ENCODE data around the gene SLC1A2.

DNA sequence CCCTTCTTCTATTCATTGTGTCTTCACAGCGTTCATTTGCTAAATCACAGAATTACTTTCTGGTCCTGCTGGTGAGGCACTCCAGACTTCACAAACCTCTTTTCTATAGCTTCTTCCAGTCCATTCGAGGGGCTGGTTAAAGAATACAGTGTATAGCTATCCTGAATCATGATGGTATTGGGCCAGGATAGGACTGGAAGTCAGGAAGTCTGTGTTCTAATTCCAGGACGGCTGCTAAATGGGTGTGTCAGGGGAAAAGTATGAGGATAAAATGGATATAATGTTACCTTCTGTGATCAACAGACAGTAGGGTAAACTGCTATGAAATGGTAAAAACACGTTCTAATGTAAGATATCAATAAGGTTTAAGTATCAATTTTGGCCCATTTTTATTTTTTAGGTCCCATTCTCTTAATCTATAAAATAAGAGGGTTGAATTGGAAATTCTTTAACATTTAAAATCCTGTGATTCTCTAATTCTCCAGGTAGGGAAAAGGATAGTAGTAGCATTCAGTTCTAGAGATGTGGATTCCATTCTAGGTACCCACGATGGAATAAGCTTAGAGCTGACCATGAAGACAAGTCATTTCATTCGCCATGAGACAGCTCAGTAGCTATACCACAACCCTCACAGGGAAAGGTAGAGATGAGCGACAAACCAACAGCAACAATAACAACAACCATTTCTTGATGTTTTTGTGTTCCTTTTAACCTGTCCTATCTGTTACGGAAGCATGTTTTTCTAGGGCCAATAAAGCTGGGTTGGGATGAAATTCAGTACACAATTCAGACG lies 96.1 kb downstream of the SLC1A2 start:
- TF ChIP-seq, protein P1, sequence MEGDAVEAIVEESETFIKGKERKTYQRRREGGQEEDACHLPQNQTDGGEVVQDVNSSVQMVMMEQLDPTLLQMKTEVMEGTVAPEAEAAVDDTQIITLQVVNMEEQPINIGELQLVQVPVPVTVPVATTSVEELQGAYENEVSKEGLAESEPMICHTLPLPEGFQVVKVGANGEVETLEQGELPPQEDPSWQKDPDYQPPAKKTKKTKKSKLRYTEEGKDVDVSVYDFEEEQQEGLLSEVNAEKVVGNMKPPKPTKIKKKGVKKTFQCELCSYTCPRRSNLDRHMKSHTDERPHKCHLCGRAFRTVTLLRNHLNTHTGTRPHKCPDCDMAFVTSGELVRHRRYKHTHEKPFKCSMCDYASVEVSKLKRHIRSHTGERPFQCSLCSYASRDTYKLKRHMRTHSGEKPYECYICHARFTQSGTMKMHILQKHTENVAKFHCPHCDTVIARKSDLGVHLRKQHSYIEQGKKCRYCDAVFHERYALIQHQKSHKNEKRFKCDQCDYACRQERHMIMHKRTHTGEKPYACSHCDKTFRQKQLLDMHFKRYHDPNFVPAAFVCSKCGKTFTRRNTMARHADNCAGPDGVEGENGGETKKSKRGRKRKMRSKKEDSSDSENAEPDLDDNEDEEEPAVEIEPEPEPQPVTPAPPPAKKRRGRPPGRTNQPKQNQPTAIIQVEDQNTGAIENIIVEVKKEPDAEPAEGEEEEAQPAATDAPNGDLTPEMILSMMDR (IDR thresholded peaks at IDR 0.05): no peak
- no peak for TF ChIP-seq POLR2A (IDR thresholded peaks at IDR 0.05)

Data from breast epithelium (tissue), 3 donors.